Panc1 (cell line): ENCODE data around the gene PRDX5. TPM values are rescaled to one million over a fixed set of nuclear protein-coding genes. Genes with fewer than 3 reads are reported as not detected.

Source experiments
- ATAC-seq: fragments of 200-7000 bp; cut with Tn5 transposase; 2 replicates; pipeline ENCODE4 v1.9.1; 2020; ENCODE audit warnings: mild to moderate bottlenecking, moderate library complexity
- BruUV-seq: library from RNA; stranded (reverse); fragments of 400-500 nt; replicated peaks from 2 replicates; lab custom pipeline; 2021; lab: Mats Ljungman, UMichigan
- CTCF ChIA-PET: fragments of 300-600 bp; sonication (Branson Sonifier 250); formaldehyde crosslinking; loops from one replicate; lab custom pipeline; 2022; ENCODE audit warnings: antibody characterized with exemption; lab: Charles Lee
- POLR2A ChIA-PET: fragments of 300-600 bp; sonication (Branson Sonifier 250); formaldehyde crosslinking; loops from one replicate; lab custom pipeline; 2022; ENCODE audit warnings: antibody characterized with exemption; lab: Charles Lee
- DNase-seq: peaks from one replicate; pipeline ENCODE4 v3.0.0-alpha.2; 2010; ENCODE audit warnings: low read depth, low spot score
- H3K27ac ChIP-seq: 2 replicates; pipeline ENCODE4 v1.5.1; 2011; ENCODE audit warnings: mild to moderate bottlenecking, low read length, inconsistent platforms
- H3K27me3 ChIP-seq: fragments of 200-500 bp; sonication (Bioruptor generic); 2 replicates; pipeline ENCODE4 v1.6.0; 2014; ENCODE audit warnings: low read length, inconsistent platforms; ENCODE audit not compliant: control insufficient read depth, insufficient read depth
- H3K36me3 ChIP-seq: fragments of 200-500 bp; sonication (Bioruptor generic); 2 replicates; pipeline ENCODE4 v1.5.1; 2014; ENCODE audit warnings: inconsistent platforms, mild to moderate bottlenecking, low read length, moderate library complexity; ENCODE audit not compliant: control insufficient read depth, insufficient read depth
- H3K4me1 ChIP-seq: 2 replicates; pipeline ENCODE4 v1.5.1; 2011; ENCODE audit warnings: inconsistent platforms, mild to moderate bottlenecking, low read length, moderate library complexity; ENCODE audit not compliant: control insufficient read depth, insufficient read depth
- H3K4me3 ChIP-seq, 2 experiments: 2 replicates each; pipeline ENCODE4 v1.5.1; 2011 to 2012; ENCODE audit warnings: low read depth in 2 of 2, low read length in 2 of 2, mild to moderate bottlenecking in 2 of 2, inconsistent platforms in 1 of 2, moderate library complexity in 1 of 2
- H3K9me3 ChIP-seq: fragments of 200-500 bp; sonication (Bioruptor generic); 2 replicates; pipeline ENCODE4 v1.5.1; 2014; ENCODE audit warnings: low read depth, mild to moderate bottlenecking, inconsistent platforms, low read length, moderate library complexity; ENCODE audit not compliant: control insufficient read depth, insufficient read depth
- POLR2AphosphoS5 ChIP-seq: IDR thresholded peaks from 2 replicates; pipeline ENCODE4 v1.6.1; 2012; ENCODE audit warnings: mild to moderate bottlenecking, low read depth, low read length, moderate library complexity
- SIN3A ChIP-seq: IDR thresholded peaks from 2 replicates; pipeline ENCODE4 v1.6.1; 2012; ENCODE audit warnings: low read depth, mild to moderate bottlenecking, low read length, moderate library complexity, borderline replicate concordance; ENCODE audit not compliant: insufficient read depth
- TCF7L2 ChIP-seq: IDR thresholded peaks from 2 replicates; pipeline ENCODE4 v1.6.1; 2011; ENCODE audit warnings: mild to moderate bottlenecking, low read depth, low read length, inconsistent platforms
- in situ Hi-C: cut with HindIII; loops from 2 replicates; pipeline ENCODE4 v1.10.0; 2016; ENCODE audit warnings: low sequenced_read_pairs, low pct_unique_long_range_greater_than_20kb
- intact Hi-C: fragments of 100-400 bp; cut with micrococcal nuclease; formaldehyde crosslinking; loops from one replicate; pipeline ENCODE4 v1.10.0; 2022; ENCODE audit not compliant: unreplicated experiment
- total RNA-seq: library from RNA; stranded (reverse); gene quantifications from one replicate; pipeline ENCODE4 v1.2.1, GENCODE V29; 2021; ENCODE audit not compliant: unreplicated experiment
- TF ChIP-seq, protein P1 (sequence below), 2 experiments: IDR thresholded peaks; 2 replicates each; pipeline ENCODE4 v1.6.1; 2011 to 2012; ENCODE audit warnings: low read depth in 2 of 2, control low read depth in 1 of 2, low read length in 1 of 2, mild to moderate bottlenecking in 1 of 2, moderate library complexity in 1 of 2; ENCODE audit not compliant: insufficient read depth in 1 of 2
- TF ChIP-seq, protein P2 (sequence below): fragments of 450-650 bp; IDR thresholded peaks from 2 replicates; pipeline ENCODE4 v1.5.1; 2017; ENCODE audit warnings: mild to moderate bottlenecking

PRDX5 gene
- total RNA-seq, 1 experiment from 2014 or later, result 492 TPM

DNA sequence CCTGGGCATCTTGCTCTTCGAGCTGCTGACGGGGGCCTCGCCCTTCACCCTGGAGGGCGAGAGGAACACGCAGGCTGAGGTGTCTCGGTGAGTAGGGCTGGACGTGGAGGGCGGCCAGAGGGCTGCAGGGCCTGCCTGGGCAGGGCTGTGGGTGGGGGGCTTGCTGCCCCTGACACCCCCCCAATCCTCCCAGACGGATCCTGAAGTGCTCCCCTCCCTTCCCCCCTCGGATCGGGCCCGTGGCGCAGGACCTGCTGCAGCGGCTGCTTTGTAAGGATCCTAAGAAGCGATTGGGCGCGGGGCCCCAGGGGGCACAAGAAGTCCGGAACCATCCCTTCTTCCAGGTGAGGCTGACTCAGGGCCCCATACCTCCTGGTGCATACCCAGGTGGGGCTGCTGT, 43.7 kb downstream of the PRDX5 start:
- Histone ChIP-seq H3K27ac (no peak overlapping the region), H3K9me3 (no peaks in the 10 kb centered on the region), H3K36me3 (peaks cover 6% of the 10 kb centered on the region), H3K4me3 (no peak overlapping the region), H3K4me1 (peaks cover 27% of the 10 kb centered on the region), H3K27me3 (no peaks in the 10 kb centered on the region)
- TF ChIP-seq SIN3A, result no peak
- BruUV-seq, result no TSS peak
- ATAC-seq, result no peak
- POLR2A ChIA-PET, result no interaction called here
- in situ Hi-C loops (no loop called here), intact Hi-C loops (no loop called here)
- CTCF ChIA-PET, result no interaction called here
- DNase-seq, result no peak

DNA sequence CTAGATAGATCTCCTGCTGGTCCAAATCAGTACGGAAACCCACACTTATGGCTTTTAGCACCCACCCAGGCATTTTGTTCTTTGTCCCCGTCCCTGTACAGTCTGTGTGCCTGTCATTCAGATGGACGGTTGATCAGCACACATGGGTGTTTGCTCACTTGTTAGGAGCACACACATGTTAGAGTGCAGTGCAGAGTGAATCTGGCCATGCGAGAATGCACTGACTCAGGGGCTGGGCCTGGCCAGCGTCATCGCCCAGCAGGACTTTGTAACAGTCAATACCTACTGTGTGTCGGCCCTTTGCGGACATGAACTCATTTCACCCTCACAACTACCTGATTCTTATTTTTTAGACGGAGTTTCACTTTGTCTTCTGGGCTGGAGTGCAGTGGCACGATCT, 44.4 kb downstream of the PRDX5 start:
- peaks cover 6% of the 10 kb centered on the region for H3K36me3 ChIP-seq
- in situ Hi-C loops (no loop called here), intact Hi-C loops (no loop called here)
- ATAC-seq, result no peak
- H3K4me1 ChIP-seq, result peaks cover 20% of the 10 kb centered on the region
- CTCF ChIA-PET, result no interaction called here
- POLR2A ChIA-PET, result no interaction called here
- DNase-seq, result no peak
- TSS peak; percentile 35 for BruUV-seq
- TF ChIP-seq, protein P1, sequence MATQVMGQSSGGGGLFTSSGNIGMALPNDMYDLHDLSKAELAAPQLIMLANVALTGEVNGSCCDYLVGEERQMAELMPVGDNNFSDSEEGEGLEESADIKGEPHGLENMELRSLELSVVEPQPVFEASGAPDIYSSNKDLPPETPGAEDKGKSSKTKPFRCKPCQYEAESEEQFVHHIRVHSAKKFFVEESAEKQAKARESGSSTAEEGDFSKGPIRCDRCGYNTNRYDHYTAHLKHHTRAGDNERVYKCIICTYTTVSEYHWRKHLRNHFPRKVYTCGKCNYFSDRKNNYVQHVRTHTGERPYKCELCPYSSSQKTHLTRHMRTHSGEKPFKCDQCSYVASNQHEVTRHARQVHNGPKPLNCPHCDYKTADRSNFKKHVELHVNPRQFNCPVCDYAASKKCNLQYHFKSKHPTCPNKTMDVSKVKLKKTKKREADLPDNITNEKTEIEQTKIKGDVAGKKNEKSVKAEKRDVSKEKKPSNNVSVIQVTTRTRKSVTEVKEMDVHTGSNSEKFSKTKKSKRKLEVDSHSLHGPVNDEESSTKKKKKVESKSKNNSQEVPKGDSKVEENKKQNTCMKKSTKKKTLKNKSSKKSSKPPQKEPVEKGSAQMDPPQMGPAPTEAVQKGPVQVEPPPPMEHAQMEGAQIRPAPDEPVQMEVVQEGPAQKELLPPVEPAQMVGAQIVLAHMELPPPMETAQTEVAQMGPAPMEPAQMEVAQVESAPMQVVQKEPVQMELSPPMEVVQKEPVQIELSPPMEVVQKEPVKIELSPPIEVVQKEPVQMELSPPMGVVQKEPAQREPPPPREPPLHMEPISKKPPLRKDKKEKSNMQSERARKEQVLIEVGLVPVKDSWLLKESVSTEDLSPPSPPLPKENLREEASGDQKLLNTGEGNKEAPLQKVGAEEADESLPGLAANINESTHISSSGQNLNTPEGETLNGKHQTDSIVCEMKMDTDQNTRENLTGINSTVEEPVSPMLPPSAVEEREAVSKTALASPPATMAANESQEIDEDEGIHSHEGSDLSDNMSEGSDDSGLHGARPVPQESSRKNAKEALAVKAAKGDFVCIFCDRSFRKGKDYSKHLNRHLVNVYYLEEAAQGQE (IDR thresholded peaks at IDR 0.05; ENCODE audit: insufficient read depth in 1 of 2, low read depth in 2 of 2, low read length in 1 of 2), result no peak
- TF ChIP-seq, protein P2, sequence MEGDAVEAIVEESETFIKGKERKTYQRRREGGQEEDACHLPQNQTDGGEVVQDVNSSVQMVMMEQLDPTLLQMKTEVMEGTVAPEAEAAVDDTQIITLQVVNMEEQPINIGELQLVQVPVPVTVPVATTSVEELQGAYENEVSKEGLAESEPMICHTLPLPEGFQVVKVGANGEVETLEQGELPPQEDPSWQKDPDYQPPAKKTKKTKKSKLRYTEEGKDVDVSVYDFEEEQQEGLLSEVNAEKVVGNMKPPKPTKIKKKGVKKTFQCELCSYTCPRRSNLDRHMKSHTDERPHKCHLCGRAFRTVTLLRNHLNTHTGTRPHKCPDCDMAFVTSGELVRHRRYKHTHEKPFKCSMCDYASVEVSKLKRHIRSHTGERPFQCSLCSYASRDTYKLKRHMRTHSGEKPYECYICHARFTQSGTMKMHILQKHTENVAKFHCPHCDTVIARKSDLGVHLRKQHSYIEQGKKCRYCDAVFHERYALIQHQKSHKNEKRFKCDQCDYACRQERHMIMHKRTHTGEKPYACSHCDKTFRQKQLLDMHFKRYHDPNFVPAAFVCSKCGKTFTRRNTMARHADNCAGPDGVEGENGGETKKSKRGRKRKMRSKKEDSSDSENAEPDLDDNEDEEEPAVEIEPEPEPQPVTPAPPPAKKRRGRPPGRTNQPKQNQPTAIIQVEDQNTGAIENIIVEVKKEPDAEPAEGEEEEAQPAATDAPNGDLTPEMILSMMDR, result no peak
- TF ChIP-seq SIN3A (no peak), TCF7L2 (no peak), POLR2AphosphoS5 (no peak)
- H3K27ac ChIP-seq, result no peak overlapping the region
- no peaks in the 10 kb centered on the region for H3K9me3 ChIP-seq
- no peak overlapping the region for H3K4me3 ChIP-seq
- no peaks in the 10 kb centered on the region for H3K27me3 ChIP-seq

DNA sequence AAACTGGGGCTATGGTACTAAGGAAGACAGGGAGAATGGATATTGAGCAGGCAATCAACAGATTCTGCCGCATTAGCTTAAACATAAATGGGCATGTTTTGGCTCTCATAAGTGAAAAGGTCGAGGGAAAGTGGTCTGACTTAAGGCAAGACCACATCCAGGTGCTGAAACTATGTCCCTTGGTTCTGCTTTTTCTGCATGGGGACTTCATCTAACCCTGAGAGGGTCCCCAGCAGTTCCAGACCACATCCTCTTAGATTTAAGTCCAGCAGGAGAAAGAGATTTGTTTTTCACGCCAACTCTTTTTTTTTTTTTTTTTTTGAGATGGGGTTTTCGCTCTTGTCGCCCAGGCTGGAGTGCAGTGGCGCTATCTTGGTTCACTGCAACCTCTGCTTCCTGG, 46.5 kb downstream of the PRDX5 start:
- no peaks in the 10 kb centered on the region for H3K27me3 ChIP-seq
- DNase-seq (no peak), ATAC-seq (no peak)
- ChIA-PET CTCF (interaction anchor here (0.5 kb wide), 1 partner anchor 88 kb away, joined by 8 read pairs; no protein-coding TSS in a partner anchor), POLR2A (interaction anchor here (0.7 kb wide), 1 partner anchor 11 kb away, joined by 4 read pairs; no protein-coding TSS in a partner anchor)
- in situ Hi-C loops, result no loop called here
- peaks cover 7% of the 10 kb centered on the region for H3K4me1 ChIP-seq
- H3K36me3 ChIP-seq, result peaks cover 6% of the 10 kb centered on the region
- H3K9me3 ChIP-seq, result no peaks in the 10 kb centered on the region
- H3K27ac ChIP-seq, result no peak overlapping the region
- no TSS peak for BruUV-seq
- TF ChIP-seq TCF7L2, result no peak
- no peak for TF ChIP-seq SIN3A
- TF ChIP-seq, protein P1 (IDR thresholded peaks at IDR 0.05; ENCODE audit: insufficient read depth in 1 of 2, low read depth in 2 of 2, low read length in 1 of 2), result no peak
- no peak for TF ChIP-seq POLR2AphosphoS5
- TF ChIP-seq, protein P2, result no peak
- no peak overlapping the region for H3K4me3 ChIP-seq
- intact Hi-C loops, result no loop called here
